ENCODE results near the gene ASTN2.
A peak's percentile ranks its signal among the peaks of the same experiment; 100 is the strongest.

The ASTN2 gene

DNA sequence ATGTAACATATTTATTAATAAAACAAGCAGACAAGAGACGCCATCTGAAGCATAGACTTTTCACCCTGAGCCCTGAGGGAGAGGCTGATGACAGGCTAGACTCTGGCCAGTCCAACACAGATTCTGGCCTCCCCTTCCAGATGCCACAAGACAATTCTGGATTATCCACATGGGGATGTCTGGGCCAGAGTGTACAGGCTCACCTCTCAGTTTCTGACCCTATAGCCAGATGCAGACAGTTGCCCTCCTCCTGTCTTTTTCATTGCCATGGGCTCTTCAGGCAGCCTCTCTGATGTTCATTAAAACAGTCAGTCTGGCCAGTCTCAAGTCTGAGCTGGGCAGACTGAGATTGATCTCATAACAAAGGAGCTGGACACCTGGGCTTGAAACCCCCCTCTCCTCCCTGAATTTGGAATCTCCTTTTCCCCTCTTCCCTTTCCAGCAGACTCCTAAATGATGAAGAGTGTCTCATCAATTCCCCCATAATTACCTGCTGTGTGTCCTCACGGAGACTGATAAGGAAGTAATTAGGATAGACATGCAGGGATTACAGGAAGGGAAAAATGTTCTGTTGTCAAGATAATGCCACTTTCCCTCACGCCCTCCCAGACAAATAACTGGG lies 89.6 kb downstream of the ASTN2 start:
- peak; percentile 22; the same call in 1 of the 2 replicates for TF ChIP-seq GATA3 (IDR thresholded peaks at IDR 0.05; ENCODE audit: low read depth, low read length)
- peak; percentile 52; the same call in 1 of the 2 replicates for TF ChIP-seq GATA2 (IDR thresholded peaks at IDR 0.05; ENCODE audit: low read depth, low read length)

DNA sequence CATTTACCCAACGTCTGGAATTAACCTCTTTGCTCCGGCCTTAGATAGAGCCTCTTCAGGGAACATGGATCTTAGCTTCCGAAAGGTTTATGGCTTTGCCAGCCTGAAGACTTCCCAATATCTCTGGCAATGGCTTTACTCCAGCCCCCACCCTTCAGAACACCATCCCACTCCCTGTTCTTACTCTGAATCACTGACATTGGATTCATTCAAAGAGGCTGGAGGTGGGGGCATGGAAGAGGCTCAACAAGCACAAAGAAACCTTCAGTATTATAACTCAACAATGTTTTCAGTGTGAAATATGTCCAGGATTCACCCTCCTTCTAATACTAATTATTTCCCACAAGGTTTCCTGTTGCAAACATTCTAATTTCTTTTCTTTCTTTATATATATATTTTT lies 91.5 kb downstream of the ASTN2 start:
- TF ChIP-seq GATA3 (IDR thresholded peaks at IDR 0.05; ENCODE audit: low read depth, low read length) (no peak), GATA2 (IDR thresholded peaks at IDR 0.05; ENCODE audit: low read depth, low read length) (no peak)

- TF ChIP-seq GATA3 (IDR thresholded peaks at IDR 0.05; ENCODE audit: low read depth, low read length) = no peak
Observed at GRCh38 chr9:117317192-117317591, 97.7 kb downstream of the ASTN2 start.

DNA sequence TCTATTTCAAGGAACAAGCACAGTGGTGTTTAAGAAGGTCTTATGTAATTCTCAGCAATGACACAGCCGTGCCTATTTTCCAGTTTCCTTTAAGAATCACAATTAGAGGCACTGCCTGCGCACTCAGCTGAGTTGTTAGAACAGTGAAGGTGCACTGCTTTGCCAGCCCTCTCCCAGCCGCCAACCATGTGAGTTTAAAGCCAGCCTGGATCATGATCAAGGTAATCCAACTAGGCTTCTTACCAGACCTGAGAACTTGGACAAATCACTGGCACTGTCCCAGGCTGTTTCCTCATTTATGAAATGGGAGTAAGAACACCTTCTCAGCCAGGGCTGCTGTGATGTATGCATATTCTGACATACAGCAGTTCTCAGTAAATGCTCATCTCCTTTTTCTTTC lies 99.6 kb downstream of the ASTN2 start:
- TF ChIP-seq GATA2 (IDR thresholded peaks at IDR 0.05; ENCODE audit: low read depth, low read length) (no peak), GATA3 (IDR thresholded peaks at IDR 0.05; ENCODE audit: low read depth, low read length) (no peak)

DNA sequence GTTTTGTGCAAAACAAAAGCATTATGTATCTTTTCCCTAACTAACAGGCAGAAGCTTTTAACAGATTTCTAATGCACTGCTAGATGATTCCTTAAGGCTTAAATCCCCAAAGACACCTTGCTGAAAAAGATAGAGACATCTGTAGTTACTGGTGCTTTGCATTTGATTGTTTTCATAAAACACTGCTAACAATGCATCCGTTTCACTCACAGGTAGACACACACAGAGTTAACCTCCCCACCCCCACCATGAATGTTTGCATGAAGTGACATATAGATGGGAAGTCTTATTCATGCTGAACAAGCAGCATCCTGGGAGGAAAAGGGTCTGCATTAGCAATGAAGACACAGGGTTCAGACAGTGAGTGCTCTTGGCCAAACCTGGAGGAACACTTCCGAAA lies 100.9 kb downstream of the ASTN2 start:
- TF ChIP-seq GATA2 (IDR thresholded peaks at IDR 0.05; ENCODE audit: low read depth, low read length) (no peak), GATA3 (IDR thresholded peaks at IDR 0.05; ENCODE audit: low read depth, low read length) (no peak)

DNA sequence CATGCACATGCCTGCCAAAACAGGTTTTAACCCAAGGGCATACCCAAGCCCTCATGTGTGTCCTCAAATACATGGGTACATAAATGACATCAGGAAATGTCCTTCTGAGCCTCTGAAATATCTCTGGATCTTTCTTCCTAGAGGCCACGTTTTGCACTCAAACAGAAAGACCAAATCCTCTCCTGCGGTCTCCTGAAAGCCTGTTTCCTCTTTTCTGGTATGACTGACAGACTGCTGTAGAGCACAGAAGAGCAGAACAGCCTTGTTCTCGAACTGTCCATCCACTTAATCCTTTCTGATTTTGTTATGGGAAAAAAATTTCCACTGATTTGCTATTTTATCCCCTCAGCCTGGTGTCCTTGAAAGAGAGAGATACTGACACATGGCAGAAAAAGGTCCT lies 107.2 kb downstream of the ASTN2 start:
- TF ChIP-seq GATA2 (IDR thresholded peaks at IDR 0.05; ENCODE audit: low read depth, low read length) (no peak), GATA3 (IDR thresholded peaks at IDR 0.05; ENCODE audit: low read depth, low read length) (no peak)

- no peak for TF ChIP-seq GATA2 (IDR thresholded peaks at IDR 0.05; ENCODE audit: low read depth, low read length)
- TF ChIP-seq GATA3 (IDR thresholded peaks at IDR 0.05; ENCODE audit: low read depth, low read length) = no peak
Observed at GRCh38 chr9:117306032-117306431, 108.8 kb downstream of the ASTN2 start.

DNA sequence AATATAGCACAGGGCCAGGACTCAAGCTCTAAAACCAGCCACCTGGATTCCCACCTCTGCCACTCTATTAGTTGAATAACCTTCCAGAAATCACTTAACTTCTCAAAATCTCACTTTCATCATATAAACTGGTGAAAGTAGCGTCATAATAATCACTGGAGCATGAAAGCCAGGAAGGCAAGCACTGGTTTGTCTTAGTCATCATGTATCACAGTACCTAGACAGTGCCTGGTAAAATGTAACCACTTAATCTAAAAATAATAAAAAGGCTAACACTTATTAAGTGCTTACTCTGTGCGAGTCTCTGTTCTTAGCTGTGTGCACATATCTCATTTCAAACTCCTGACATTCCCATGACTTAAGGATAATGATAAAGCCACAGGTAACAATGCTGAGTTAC lies 109.4 kb downstream of the ASTN2 start:
- no peak for TF ChIP-seq GATA3 (IDR thresholded peaks at IDR 0.05; ENCODE audit: low read depth, low read length)
- no peak for TF ChIP-seq GATA2 (IDR thresholded peaks at IDR 0.05; ENCODE audit: low read depth, low read length)

- no peak for TF ChIP-seq GATA3 (IDR thresholded peaks at IDR 0.05; ENCODE audit: low read depth, low read length)
- TF ChIP-seq GATA2 (IDR thresholded peaks at IDR 0.05; ENCODE audit: low read depth, low read length) = peak; percentile 12; the same call in 1 of the 2 replicates
Observed at GRCh38 chr9:117304549-117304948, 110.3 kb downstream of the ASTN2 start.

DNA sequence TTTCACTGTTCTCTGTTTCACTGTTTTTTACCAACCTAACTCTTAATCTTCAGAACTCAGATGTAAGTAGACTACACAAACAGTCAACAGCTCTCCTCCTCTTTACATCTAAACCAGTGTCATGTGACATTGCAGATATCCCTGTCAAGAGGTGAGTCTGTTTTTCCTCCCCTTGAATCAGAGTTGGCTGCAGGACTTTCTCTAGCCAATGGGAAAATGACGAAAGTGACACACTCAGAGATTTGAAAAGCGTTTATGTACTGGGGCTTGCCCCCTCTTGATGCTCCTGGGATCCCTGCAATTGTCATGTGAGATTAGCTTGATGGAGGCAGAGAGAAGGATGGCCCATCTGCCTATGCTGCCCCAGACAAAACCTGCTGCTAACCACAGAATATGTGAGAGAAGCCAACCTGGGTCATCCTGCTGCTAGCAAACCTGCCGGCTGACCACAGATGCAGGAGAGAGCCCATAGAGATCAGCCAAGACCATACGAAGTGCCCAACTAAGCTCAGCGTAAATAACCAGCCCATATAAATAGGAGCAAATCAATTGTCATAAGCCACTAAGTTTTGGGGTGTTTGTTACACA lies 111.1 kb downstream of the ASTN2 start:
- TF ChIP-seq GATA2 (IDR thresholded peaks at IDR 0.05; ENCODE audit: low read depth, low read length) (no peak), GATA3 (IDR thresholded peaks at IDR 0.05; ENCODE audit: low read depth, low read length) (no peak)

DNA sequence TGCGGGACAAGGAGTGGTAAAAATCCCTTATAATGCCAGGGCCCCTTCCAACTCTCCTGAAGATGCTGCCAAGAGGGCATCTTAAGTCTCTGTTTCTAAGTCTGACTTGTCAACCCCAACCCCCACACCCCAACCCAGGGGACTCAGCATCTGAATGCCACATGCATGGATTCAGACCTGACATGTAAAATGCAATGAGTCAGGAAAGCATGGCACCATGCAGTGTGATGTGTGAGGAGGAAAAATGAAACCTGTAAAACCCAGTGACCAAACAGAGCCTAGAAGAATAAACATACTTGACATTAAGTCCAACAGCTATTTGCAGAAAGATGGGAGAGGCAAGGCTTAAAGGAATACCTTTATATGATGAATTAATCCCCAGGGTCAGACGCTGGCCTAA lies 112.4 kb downstream of the ASTN2 start:
- no peak for TF ChIP-seq GATA2 (IDR thresholded peaks at IDR 0.05; ENCODE audit: low read depth, low read length)
- no peak for TF ChIP-seq GATA3 (IDR thresholded peaks at IDR 0.05; ENCODE audit: low read depth, low read length)

DNA sequence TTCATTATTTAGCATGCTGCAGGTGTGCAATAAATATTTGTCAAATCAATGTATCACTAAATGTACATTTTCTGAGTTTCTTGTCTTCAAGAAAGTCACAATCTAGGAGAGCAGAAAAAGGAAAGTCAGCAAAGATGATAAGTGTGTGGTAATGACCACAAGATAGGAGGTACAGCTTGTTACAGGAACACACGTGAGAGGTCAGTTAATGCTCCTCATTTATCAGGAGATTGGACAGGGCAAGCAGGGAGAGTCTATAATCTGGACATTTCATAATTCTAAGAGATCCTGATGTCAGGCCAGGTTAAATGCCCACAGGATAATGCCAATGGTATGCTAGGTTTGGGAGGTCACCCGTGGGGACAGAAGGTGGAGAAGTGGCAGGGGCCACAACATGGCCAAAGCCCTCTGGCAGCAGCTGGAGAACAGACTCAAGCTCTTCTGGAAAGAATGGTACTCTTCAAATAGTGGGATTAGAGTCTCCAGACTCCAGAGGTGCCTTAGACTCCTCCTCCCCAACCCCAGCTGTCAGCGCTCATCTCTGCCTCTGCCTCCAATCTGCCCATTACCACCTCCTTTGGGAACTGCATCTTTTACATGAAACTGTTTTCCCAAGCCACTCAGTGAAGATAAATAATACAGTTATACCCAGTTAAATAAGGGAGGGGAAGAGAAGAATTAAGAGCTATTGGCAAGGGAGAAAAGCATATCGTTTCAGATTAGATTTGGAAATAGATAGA lies 114.3 kb downstream of the ASTN2 start:
- TF ChIP-seq GATA2 (IDR thresholded peaks at IDR 0.05; ENCODE audit: low read depth, low read length) (no peak), GATA3 (IDR thresholded peaks at IDR 0.05; ENCODE audit: low read depth, low read length) (no peak)

DNA sequence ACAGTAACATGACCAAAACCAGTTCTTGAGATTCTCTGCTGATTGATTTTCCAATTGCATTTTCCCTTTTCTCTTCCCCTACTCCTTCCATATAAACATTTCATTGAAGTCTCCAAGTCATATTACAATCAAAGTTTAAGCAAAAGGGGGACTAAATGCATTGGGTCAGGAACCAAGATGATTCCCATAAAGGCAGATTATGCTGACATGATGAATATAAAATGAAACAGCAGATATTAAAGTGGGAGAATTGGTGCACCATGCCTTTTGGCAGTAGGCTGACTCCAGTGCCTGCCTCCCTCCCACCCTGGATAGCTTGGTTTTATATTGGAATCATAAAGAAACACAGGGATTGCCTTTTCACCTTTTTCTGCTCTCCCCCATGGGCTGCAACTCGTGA lies 118.4 kb downstream of the ASTN2 start:
- TF ChIP-seq GATA3 (IDR thresholded peaks at IDR 0.05; ENCODE audit: low read depth, low read length) = no peak
- no peak for TF ChIP-seq GATA2 (IDR thresholded peaks at IDR 0.05; ENCODE audit: low read depth, low read length)

DNA sequence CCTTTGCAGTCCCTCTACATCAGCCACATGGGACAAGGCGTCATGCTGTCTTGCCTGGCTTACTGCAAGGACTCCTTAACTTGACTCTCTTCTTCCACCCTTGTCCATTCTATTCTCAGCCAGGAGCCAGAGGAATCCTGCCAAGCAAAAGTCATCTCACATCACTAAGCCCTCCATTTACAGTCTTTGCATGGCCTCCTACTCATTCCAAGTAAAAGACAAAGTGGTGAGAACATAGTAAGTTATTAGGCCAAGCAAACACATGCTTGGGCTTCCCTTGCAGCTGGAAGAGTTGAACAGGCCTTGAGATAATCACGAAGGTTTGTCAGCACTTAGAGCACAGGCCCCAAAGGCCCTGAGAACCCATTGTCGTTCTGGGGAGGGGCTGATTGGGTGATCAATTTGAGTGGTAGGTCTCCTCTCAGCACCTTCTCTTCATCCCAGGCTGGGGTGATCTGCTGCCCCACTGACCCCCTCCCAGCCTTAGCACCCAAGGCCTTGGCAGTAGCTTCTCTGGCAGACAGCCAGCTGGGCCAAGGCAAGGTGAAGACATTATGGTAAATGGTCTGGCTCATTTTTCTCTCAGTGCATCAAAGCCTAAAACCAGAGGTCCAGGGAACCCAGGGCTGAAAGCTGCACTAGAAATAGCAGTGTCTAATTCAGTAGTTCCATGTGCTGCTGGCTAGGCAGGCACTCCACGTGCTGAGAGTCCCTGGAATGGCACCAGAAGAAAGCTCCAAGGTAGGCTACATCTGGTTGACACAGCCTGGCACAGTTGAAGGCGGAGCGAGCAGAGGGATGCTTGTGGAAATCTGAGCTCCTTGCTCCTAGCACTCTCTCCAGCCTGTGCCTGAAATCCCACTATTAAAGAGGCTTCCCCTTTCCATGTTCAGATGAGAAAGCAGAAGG lies 121.4 kb downstream of the ASTN2 start:
- no peak for TF ChIP-seq GATA2 (IDR thresholded peaks at IDR 0.05; ENCODE audit: low read depth, low read length)

All from SH-SY5Y (cell line).